HCT116 (cell line): Measurements from ENCODE around the gene CLDN12. TPM values are rescaled to one million over a fixed set of nuclear protein-coding genes. Genes with fewer than 3 reads are reported as not detected.

Experiments
- ATAC-seq: fragments of 200-7000 bp; cut with Tn5 transposase; 2 replicates; pipeline ENCODE4 v1.9.1; 2020; ENCODE audit warnings: mild to moderate bottlenecking, moderate library complexity
- BruUV-seq: library from RNA; stranded (reverse); fragments of 400-500 nt; replicated peaks from 2 replicates; lab custom pipeline; 2021; lab: Mats Ljungman, UMichigan
- CTCF ChIA-PET: fragments of 300-600 bp; sonication (Branson Sonifier 250); formaldehyde crosslinking; loops from one replicate; lab custom pipeline; 2021; ENCODE audit warnings: antibody characterized with exemption; lab: Charles Lee
- POLR2A ChIA-PET: fragments of 300-600, 350-600 bp; sonication (Branson Sonifier 250); formaldehyde crosslinking; loops from one replicate; lab custom pipeline; 2021; ENCODE audit warnings: antibody characterized with exemption; lab: Charles Lee
- RAD21 ChIA-PET, 2 experiments: fragments of 300-600 bp; sonication (Branson Sonifier 250); formaldehyde crosslinking; loops; one replicate each; lab custom pipeline; 2023; ENCODE audit warnings: low total read pairs in 2 of 2; ENCODE audit not compliant: uncharacterized antibody in 2 of 2, unreplicated experiment in 2 of 2, low non-redundant PET in 1 of 2; lab: Charles Lee
- DNase-seq: peaks from one replicate; pipeline ENCODE4 v3.0.0-alpha.2; 2010; ENCODE audit warnings: low read depth, low spot score
- H2AFZ ChIP-seq: fragments of 200-600 bp; shearing (Covaris generic), sonication (generic); 2 replicates; pipeline ENCODE4 v1.6.1; 2017; ENCODE audit warnings: low read depth, mixed run types, mixed read lengths, antibody characterized with exemption, low read length; ENCODE audit not compliant: poor library complexity, severe bottlenecking
- H3K27ac ChIP-seq: 2 replicates; pipeline ENCODE4 v1.5.1; 2012; ENCODE audit warnings: low read depth, low read length
- H3K27me3 ChIP-seq: fragments of 200-600 bp; sonication (generic); 2 replicates; pipeline ENCODE4 v1.6.1; 2016; ENCODE audit warnings: mixed run types, low read length, mixed read lengths; ENCODE audit not compliant: insufficient read depth
- H3K36me3 ChIP-seq, 2 experiments: fragments of 200-500 bp in 1 of 2; fragments of 200-600 bp in 1 of 2; sonication (Bioruptor generic) in 1 of 2; sonication (generic) in 1 of 2; 2 replicates each; pipeline versions ENCODE4 v1.5.1 to v1.6.1; 2014 to 2016; ENCODE audit warnings: low read length in 2 of 2, inconsistent platforms in 1 of 2, mixed read lengths in 1 of 2, mixed run types in 1 of 2; ENCODE audit not compliant: insufficient read depth in 2 of 2, control insufficient read depth in 1 of 2
- H3K4me1 ChIP-seq, 2 experiments: fragments of 200-600 bp in 1 of 2; sonication (generic) in 1 of 2; 2 replicates each; pipeline versions ENCODE4 v1.5.1 to v1.6.1; 2012 to 2017; ENCODE audit warnings: low read length in 2 of 2, inconsistent platforms in 1 of 2, mild to moderate bottlenecking in 1 of 2, mixed read lengths in 1 of 2, mixed run types in 1 of 2, moderate library complexity in 1 of 2; ENCODE audit not compliant: insufficient read depth in 2 of 2, control insufficient read depth in 1 of 2
- H3K4me2 ChIP-seq: fragments of 200-600 bp; sonication (generic); 2 replicates; pipeline ENCODE4 v1.6.1; 2017; ENCODE audit warnings: mixed run types, low read length, mixed read lengths
- H3K4me3 ChIP-seq, 2 experiments: fragments of 200-600 bp in 1 of 2; sonication (generic) in 1 of 2; replicated peaks in 1 of 2; 2 replicates each; pipeline ENCODE4 v1.5.1; 2011 to 2016; ENCODE audit warnings: low read length in 2 of 2, control low read depth in 1 of 2, low read depth in 1 of 2, mild to moderate bottlenecking in 1 of 2, mixed read lengths in 1 of 2, mixed run types in 1 of 2
- H3K79me2 ChIP-seq: fragments of 200-600 bp; sonication (generic); 2 replicates; pipeline ENCODE4 v1.6.1; 2017; ENCODE audit warnings: mild to moderate bottlenecking, mixed run types, low read length, moderate library complexity, mixed read lengths; ENCODE audit not compliant: insufficient read depth
- H3K9ac ChIP-seq: fragments of 200-600 bp; sonication (generic); 2 replicates; pipeline ENCODE4 v1.6.1; 2016; ENCODE audit warnings: low read length, mixed read lengths
- H3K9me2 ChIP-seq: fragments of 200-600 bp; sonication (generic), shearing (Covaris generic); 2 replicates; pipeline ENCODE4 v1.6.1; 2017; ENCODE audit warnings: mixed run types, mild to moderate bottlenecking, moderate library complexity; ENCODE audit not compliant: insufficient read depth
- H3K9me3 ChIP-seq, 2 experiments: fragments of 200-500 bp in 1 of 2; fragments of 200-600 bp in 1 of 2; sonication (Bioruptor generic) in 1 of 2; sonication (generic) in 1 of 2; 2 replicates each; pipeline ENCODE4 v1.6.1; 2014 to 2017; ENCODE audit warnings: low read length in 2 of 2, mixed read lengths in 2 of 2, inconsistent platforms in 1 of 2, low read depth in 1 of 2, mild to moderate bottlenecking in 1 of 2, mixed run types in 1 of 2, moderate library complexity in 1 of 2; ENCODE audit not compliant: control insufficient read depth in 1 of 2, insufficient read depth in 1 of 2
- H4K20me1 ChIP-seq: fragments of 200-600 bp; sonication (generic), shearing (Covaris generic); 2 replicates; pipeline ENCODE4 v1.6.1; 2017; ENCODE audit warnings: mixed run types, mild to moderate bottlenecking, moderate library complexity; ENCODE audit not compliant: insufficient read depth
- CBX3 ChIP-seq: IDR thresholded peaks from 2 replicates; pipeline ENCODE4 v1.6.1; 2012; ENCODE audit warnings: low read depth
- CEBPB ChIP-seq: IDR thresholded peaks from 2 replicates; pipeline ENCODE4 v1.6.1; 2012; ENCODE audit warnings: low read depth
- CTCF ChIP-seq, 3 experiments: fragments of 200-600 bp in 1 of 3; sonication (generic) in 1 of 3; IDR thresholded peaks in 2 of 3; conservative IDR thresholded peaks in 1 of 3; 2 replicates each; pipeline ENCODE4 v1.5.1; 2012 to 2017; ENCODE audit warnings: low read depth in 2 of 3, low read length in 2 of 3, antibody characterized with exemption in 1 of 3, borderline replicate concordance in 1 of 3, control low read depth in 1 of 3, mild to moderate bottlenecking in 1 of 3, mixed read lengths in 1 of 3, mixed run types in 1 of 3, moderate library complexity in 1 of 3; ENCODE audit not compliant: insufficient read depth in 1 of 3
- EZH2 ChIP-seq: fragments of 200-600 bp; sonication (generic); IDR thresholded peaks from 2 replicates; pipeline ENCODE4 v1.6.1; 2017; ENCODE audit warnings: antibody characterized with exemption, mixed run types
- EZH2phosphoT487 ChIP-seq: fragments of 200-600 bp; IDR thresholded peaks from 2 replicates; pipeline ENCODE4 v1.6.1; 2018; ENCODE audit warnings: antibody characterized with exemption, borderline replicate concordance
- FOSL1 ChIP-seq: IDR thresholded peaks from 2 replicates; pipeline ENCODE4 v1.6.1; 2012; ENCODE audit warnings: low read depth
- MAX ChIP-seq: IDR thresholded peaks from 2 replicates; pipeline ENCODE4 v1.6.1; 2012
- POLR2A ChIP-seq: IDR thresholded peaks from 2 replicates; pipeline ENCODE4 v1.7.0; 2011; ENCODE audit warnings: borderline replicate concordance; ENCODE audit not compliant: insufficient read depth, insufficient read length; ENCODE audit errors: extremely low read depth
- POLR2AphosphoS5 ChIP-seq: IDR thresholded peaks from 2 replicates; pipeline ENCODE4 v1.6.1; 2011; ENCODE audit warnings: mild to moderate bottlenecking, low read depth, low read length, moderate library complexity
- RAD21 ChIP-seq: IDR thresholded peaks from 2 replicates; pipeline ENCODE4 v1.6.1; 2012; ENCODE audit warnings: low read depth, mild to moderate bottlenecking
- REST ChIP-seq: IDR thresholded peaks from 2 replicates; pipeline ENCODE4 v1.6.1; 2012; ENCODE audit warnings: low read depth
- SIN3A ChIP-seq: IDR thresholded peaks from 2 replicates; pipeline ENCODE4 v1.6.1; 2012; ENCODE audit warnings: low read depth
- SRF ChIP-seq: IDR thresholded peaks from 2 replicates; pipeline ENCODE4 v1.6.1; 2012; ENCODE audit warnings: low read depth
- ZBTB33 ChIP-seq: IDR thresholded peaks from 2 replicates; pipeline ENCODE4 v1.6.1; 2011; ENCODE audit warnings: mild to moderate bottlenecking, low read length, moderate library complexity; ENCODE audit not compliant: insufficient replicate concordance; ENCODE audit errors: extremely low read depth
- ZFX ChIP-seq: fragments of 450-650 bp; IDR thresholded peaks from 2 replicates; pipeline ENCODE4 v1.6.1; 2017
- ZNF274 ChIP-seq: fragments of 200-500 bp; sonication (Bioruptor generic); IDR thresholded peaks from 2 replicates; pipeline ENCODE4 v1.6.1; 2014; ENCODE audit warnings: mild to moderate bottlenecking, low read depth, low read length, inconsistent platforms
- intact Hi-C: fragments of 100-400 bp; cut with micrococcal nuclease; formaldehyde crosslinking; loops from 2 replicates; pipeline ENCODE4 v1.10.0; 2022
- total RNA-seq: library from RNA; stranded (reverse); gene quantifications from one replicate; pipeline ENCODE4 v1.2.1, GENCODE V29; 2021; ENCODE audit not compliant: unreplicated experiment

CLDN12 gene
- total RNA-seq, 1 experiment from 2014 or later = 30.6 TPM

GRCh38 chr7:90432752-90433151 is 29.5 kb downstream of the CLDN12 start (continued):
- TF ChIP-seq REST = no peak

GRCh38 chr7:90433221-90433620 is 30.0 kb downstream of the CLDN12 start:
- H2AFZ ChIP-seq = no peak overlapping the region
- H3K79me2 ChIP-seq = no peaks in the 10 kb centered on the region
- no peaks in the 10 kb centered on the region for H3K9me3 ChIP-seq
- no peak overlapping the region for H3K4me2 ChIP-seq
- ATAC-seq (no peak), DNase-seq (no peak)
- H3K36me3 ChIP-seq = no peaks in the 10 kb centered on the region
- CTCF ChIA-PET = interaction anchor here (0.7 kb wide), 1 partner anchor 279 kb away, joined by 3 read pairs; the partner anchor contains the start of gene STEAP1
- H3K9me2 ChIP-seq = no peaks in the 10 kb centered on the region
- H3K27me3 ChIP-seq = no peaks in the 10 kb centered on the region
- H3K4me3 ChIP-seq = no peak overlapping the region
- POLR2A ChIA-PET = no interaction called here
- no peaks in the 10 kb centered on the region for H3K4me1 ChIP-seq
- RAD21 ChIA-PET = no interaction called here
- H3K27ac ChIP-seq = no peak overlapping the region
- no peaks in the 10 kb centered on the region for H4K20me1 ChIP-seq
- intact Hi-C loops = no loop called here
- no peak overlapping the region for H3K9ac ChIP-seq
- BruUV-seq = no TSS peak
- TF ChIP-seq POLR2A (no peak), FOSL1 (no peak), ZFX (no peak), MAX (no peak), SIN3A (no peak), EZH2phosphoT487 (no peak), ZNF274 (no peak), RAD21 (no peak), CTCF (IDR thresholded peaks at IDR 0.05 in 2 of 3, conservative IDR thresholded peaks at IDR 0.05 in 1 of 3; ENCODE audit: borderline replicate concordance in 1 of 3, insufficient read depth in 1 of 3, low read depth in 2 of 3, low read length in 2 of 3) (no peak), CEBPB (no peak), ZBTB33 (no peak), CBX3 (no peak), SRF (no peak), EZH2 (no peak), POLR2AphosphoS5 (no peak)
